Esophagus squamous epithelium (tissue), 5 donors: Measurements from ENCODE around the gene CD3D. TPM values are rescaled to one million over a fixed set of nuclear protein-coding genes. Genes with fewer than 3 reads are reported as not detected.

Source experiments
- DNase-seq: peaks from one replicate; lab custom pipeline; 2025; lab: John Stamatoyannopoulos, UW
- H3K27ac ChIP-seq, 4 donors: fragments of 200-600 bp; sonication (generic); one replicate each; pipeline ENCODE4 v1.5.1; 2016 to 2019; ENCODE audit warnings: mild to moderate bottlenecking in 1 of 4
- H3K27me3 ChIP-seq, 4 donors: fragments of 200-600 bp; sonication (generic); 1 replicate in 3 of 4; 2 replicates in 1 of 4; pipeline versions ENCODE4 v1.5.1 to v1.6.0; 2017 to 2021; ENCODE audit warnings: antibody characterized with exemption in 1 of 4
- H3K36me3 ChIP-seq, 3 donors: fragments of 200-600 bp; sonication (generic); one replicate each; pipeline ENCODE4 v1.5.1; 2016 to 2019
- H3K4me1 ChIP-seq, 3 donors: fragments of 200-600 bp; sonication (generic); one replicate each; pipeline ENCODE4 v1.5.1; 2017 to 2019
- H3K4me3 ChIP-seq, 4 donors: fragments of 200-600 bp; sonication (generic); 1 replicate in 3 of 4; 2 replicates in 1 of 4; pipeline ENCODE4 v1.5.1; 2016 to 2019; ENCODE audit warnings: mild to moderate bottlenecking in 2 of 4, moderate library complexity in 1 of 4
- H3K9me3 ChIP-seq, 3 donors: fragments of 200-600 bp; sonication (generic); one replicate each; pipeline ENCODE4 v1.5.1; 2016 to 2019
- CTCF ChIP-seq, 6 experiments: fragments of 450-650 bp in 4 of 6; fragments of 200-600 bp in 2 of 6; sonication (generic) in 2 of 6; IDR thresholded peaks; one replicate each; pipeline ENCODE4 v1.5.1; 2016 to 2019; ENCODE audit warnings: antibody characterized with exemption in 6 of 6, mild to moderate bottlenecking in 4 of 6, moderate library complexity in 4 of 6
- POLR2A ChIP-seq, 4 donors: fragments of 450-650 bp; IDR thresholded peaks; one replicate each; pipeline ENCODE4 v1.6.1; 2017; ENCODE audit warnings: antibody characterized with exemption in 4 of 4, mild to moderate bottlenecking in 4 of 4, moderate library complexity in 3 of 4
- WGBS, 2 donors: methylation state at CpG; one replicate each; pipeline ENCODE4 v1.1.5; 2018; 5-methylcytosine and 5-hydroxymethylcytosine counted together
- intact Hi-C: fragments of 100-400 bp; cut with DNase I; formaldehyde crosslinking; loops from one replicate; pipeline ENCODE4 v1.15.0; 2022
- total RNA-seq, 4 donors: library from RNA; depleted of rRNA; stranded (reverse); fragments of >200 nt; gene quantifications; one replicate each; pipeline ENCODE4 v1.1.0, GENCODE V29; 2016
- donor health status: DM: yes; HTN: yes; CAD: no.

The CD3D gene
- total RNA-seq, 4 donors from 2014 or later, result 5.7 to 11.8 (median 7.2) TPM

GRCh38 chr11:118375978-118376377 lies 33.5 kb upstream of the CD3D start:
- no peak overlapping the region for H3K27ac ChIP-seq
- H3K9me3 ChIP-seq, result no peaks in the 10 kb centered on the region
- peaks cover 25 to 100% (median 48%) of the 10 kb centered on the region in 3 donors for H3K36me3 ChIP-seq
- no peak overlapping the region for H3K4me3 ChIP-seq
- DNase-seq, result no peak
- no peak for TF ChIP-seq CTCF (IDR thresholded peaks at IDR 0.05)
- no peak for TF ChIP-seq POLR2A (IDR thresholded peaks at IDR 0.05)
- H3K4me1 ChIP-seq, result no peaks in the 10 kb centered on the region
- intact Hi-C loops, result no loop called here
- no peaks in the 10 kb centered on the region for H3K27me3 ChIP-seq

- peaks cover 25 to 100% (median 60%) of the 10 kb centered on the region in 3 donors for H3K36me3 ChIP-seq
- no peaks in the 10 kb centered on the region for H3K27me3 ChIP-seq
- intact Hi-C loops, result no loop called here
- no peak overlapping the region for H3K27ac ChIP-seq
- WGBS, 2 donors, result 70 to 77% methylated on average over 3 of the region's 3 CpGs
- no peak overlapping the region for H3K4me3 ChIP-seq
- no peaks in the 10 kb centered on the region for H3K4me1 ChIP-seq
- TF ChIP-seq POLR2A (IDR thresholded peaks at IDR 0.05) (no peak), CTCF (IDR thresholded peaks at IDR 0.05) (no peak)
- no peaks in the 10 kb centered on the region for H3K9me3 ChIP-seq
- no peak for DNase-seq
These were observed 32.2 kb upstream of the CD3D start for GRCh38 chr11:118374729-118375128.

GRCh38 chr11:118373871-118374270 lies 31.4 kb upstream of the CD3D start:
- H3K4me3 ChIP-seq, result no peak overlapping the region
- H3K9me3 ChIP-seq, result no peaks in the 10 kb centered on the region
- no peaks in the 10 kb centered on the region for H3K27me3 ChIP-seq
- no peaks in the 10 kb centered on the region for H3K4me1 ChIP-seq
- intact Hi-C loops, result no loop called here
- WGBS, 2 donors, result 89 to 96% methylated on average over 5 of the region's 5 CpGs
- no peak for DNase-seq
- TF ChIP-seq CTCF (IDR thresholded peaks at IDR 0.05) (no peak), POLR2A (IDR thresholded peaks at IDR 0.05) (no peak)
- H3K27ac ChIP-seq, result no peak overlapping the region
- H3K36me3 ChIP-seq, result peaks cover 25 to 100% (median 62%) of the 10 kb centered on the region in 3 donors

- H3K36me3 ChIP-seq, result peaks cover 25 to 100% (median 68%) of the 10 kb centered on the region in 3 donors
- intact Hi-C loops, result no loop called here
- WGBS, 2 donors, result 94% methylated on average over 2 of the region's 2 CpGs
These were observed 30.8 kb upstream of the CD3D start for GRCh38 chr11:118373263-118373662.

GRCh38 chr11:118370774-118371173 lies 28.3 kb upstream of the CD3D start:
- intact Hi-C loops, result no loop called here
- no peak for DNase-seq
- H3K4me1 ChIP-seq, result peaks cover 0 to 13% (median 0%) of the 10 kb centered on the region in 3 donors
- no peaks in the 10 kb centered on the region for H3K27me3 ChIP-seq
- H3K36me3 ChIP-seq, result peaks cover 25 to 100% (median 63%) of the 10 kb centered on the region in 3 donors
- 90 to 97% methylated on average over 4 of the region's 4 CpGs for WGBS, 2 donors
- H3K4me3 ChIP-seq, result no peak overlapping the region
- TF ChIP-seq POLR2A (IDR thresholded peaks at IDR 0.05) (no peak), CTCF (IDR thresholded peaks at IDR 0.05) (no peak)
- H3K9me3 ChIP-seq, result no peaks in the 10 kb centered on the region
- H3K27ac ChIP-seq, result no peak overlapping the region

More at GRCh38 chr11:118373263-118373662, 30.8 kb upstream of the CD3D start:
- no peaks in the 10 kb centered on the region for H3K4me1 ChIP-seq
- no peak overlapping the region for H3K4me3 ChIP-seq
- no peak overlapping the region for H3K27ac ChIP-seq
- no peaks in the 10 kb centered on the region for H3K9me3 ChIP-seq
- no peak for TF ChIP-seq CTCF (IDR thresholded peaks at IDR 0.05)
- TF ChIP-seq POLR2A (IDR thresholded peaks at IDR 0.05), result no peak
- DNase-seq, result no peak
- no peaks in the 10 kb centered on the region for H3K27me3 ChIP-seq
